Trophoblast cell (in vitro differentiated cells and primary cell): ENCODE measurements around the gene COL11A2.

ENCODE experiments used
- DNase-seq, 2 donors: peaks; one replicate each; pipeline ENCODE4 v3.0.0-alpha.2; 2016
- H2AFZ ChIP-seq: 2 replicates; pipeline ENCODE4 v1.6.1; 2013; ENCODE audit warnings: low read length, moderate library complexity, mild to moderate bottlenecking; ENCODE audit not compliant: insufficient read depth, poor library complexity
- H2AK5ac ChIP-seq: 2 replicates; pipeline ENCODE4 v1.6.1; 2013; ENCODE audit warnings: mild to moderate bottlenecking, low read length
- H2BK120ac ChIP-seq: 2 replicates; pipeline ENCODE4 v1.6.1; 2013; ENCODE audit warnings: low read length, mild to moderate bottlenecking, moderate library complexity; ENCODE audit not compliant: insufficient read depth, poor library complexity
- H2BK12ac ChIP-seq: 2 replicates; pipeline ENCODE4 v1.6.1; 2013; ENCODE audit warnings: mild to moderate bottlenecking, low read length, moderate library complexity
- H2BK5ac ChIP-seq: 2 replicates; pipeline ENCODE4 v1.6.1; 2013; ENCODE audit warnings: low read length, low read depth, moderate library complexity, mild to moderate bottlenecking; ENCODE audit not compliant: poor library complexity
- H3K14ac ChIP-seq: 2 replicates; pipeline ENCODE4 v1.6.1; 2013; ENCODE audit warnings: mild to moderate bottlenecking, low read length
- H3K18ac ChIP-seq: 2 replicates; pipeline ENCODE4 v1.6.1; 2013; ENCODE audit warnings: mild to moderate bottlenecking, low read length
- H3K23ac ChIP-seq: 2 replicates; pipeline ENCODE4 v1.6.1; 2013; ENCODE audit warnings: low read length
- H3K27ac ChIP-seq: 2 replicates; pipeline ENCODE4 v1.5.1; 2013; ENCODE audit warnings: low read depth, mild to moderate bottlenecking, inconsistent platforms, low read length, moderate library complexity
- H3K27me3 ChIP-seq: 2 replicates; pipeline ENCODE4 v1.6.1; 2013; ENCODE audit warnings: inconsistent platforms, mild to moderate bottlenecking, low read length, moderate library complexity; ENCODE audit not compliant: insufficient read depth
- H3K36me3 ChIP-seq, 2 experiments: 1 replicate in 1 of 2; 2 replicates in 1 of 2; pipeline ENCODE4 v1.6.1; 2013; ENCODE audit warnings: low read length in 2 of 2, mild to moderate bottlenecking in 2 of 2, moderate library complexity in 1 of 2; ENCODE audit not compliant: insufficient read depth in 2 of 2, control insufficient read depth in 1 of 2
- H3K4ac ChIP-seq: 2 replicates; pipeline ENCODE4 v1.6.1; 2013; ENCODE audit warnings: low read depth, mild to moderate bottlenecking, low read length, moderate library complexity
- H3K4me1 ChIP-seq, 2 experiments: 1 replicate in 1 of 2; 2 replicates in 1 of 2; pipeline ENCODE4 v1.6.1; 2013; ENCODE audit warnings: low read length in 2 of 2, mild to moderate bottlenecking in 2 of 2, moderate library complexity in 1 of 2; ENCODE audit not compliant: insufficient read depth in 2 of 2, control insufficient read depth in 1 of 2
- H3K4me2 ChIP-seq: 2 replicates; pipeline ENCODE4 v1.6.1; 2013; ENCODE audit warnings: inconsistent platforms, mild to moderate bottlenecking, low read length, moderate library complexity
- H3K4me3 ChIP-seq: 2 replicates; pipeline ENCODE4 v1.5.1; 2013; ENCODE audit warnings: mild to moderate bottlenecking, low read depth, low read length, inconsistent platforms
- H3K79me1 ChIP-seq: one replicate; pipeline ENCODE4 v1.6.1; 2013; ENCODE audit warnings: low read length
- H3K79me2 ChIP-seq: 2 replicates; pipeline ENCODE4 v1.6.1; 2013; ENCODE audit warnings: low read length, mild to moderate bottlenecking; ENCODE audit not compliant: control insufficient read depth, insufficient read depth, poor library complexity
- H3K9ac ChIP-seq: 2 replicates; pipeline ENCODE4 v1.6.1; 2013; ENCODE audit warnings: mild to moderate bottlenecking, low read length
- H3K9me3 ChIP-seq: 2 replicates; pipeline ENCODE4 v1.6.1; 2013; ENCODE audit warnings: low read depth, mild to moderate bottlenecking, control low read depth, inconsistent platforms, low read length; ENCODE audit not compliant: insufficient read depth
- H4K12ac ChIP-seq: 2 replicates; pipeline ENCODE4 v1.6.1; 2013; ENCODE audit warnings: low read depth, mild to moderate bottlenecking, low read length, moderate library complexity
- H4K8ac ChIP-seq: 2 replicates; pipeline ENCODE4 v1.6.1; 2013; ENCODE audit warnings: low read depth, mild to moderate bottlenecking, low read length, moderate library complexity
- H4K91ac ChIP-seq: one replicate; pipeline ENCODE4 v1.6.1; 2013; ENCODE audit warnings: low read depth, mild to moderate bottlenecking, low read length, moderate library complexity
- WGBS: extraction: QIAGEN DNeasy Blood & Tissue Kit; methylation state at CpG from one replicate; pipeline ENCODE4 v1.1.7; 2013; ENCODE audit warnings: missing lambda C conversion rate; ENCODE audit not compliant: insufficient read length, insufficient coverage; ENCODE audit errors: extremely low coverage; 5-methylcytosine and 5-hydroxymethylcytosine counted together

COL11A2 gene

GRCh38 chr6:33126101-33126714, 66.1 kb downstream of the COL11A2 start:
- no CpG with 5 or more reads among the region's 5 CpGs for WGBS

GRCh38 chr6:33124947-33125346, 67.3 kb downstream of the COL11A2 start:
- H3K9me3 ChIP-seq = peaks cover 5% of the 10 kb centered on the region
- H3K27me3 ChIP-seq = no peaks in the 10 kb centered on the region
- H3K9ac ChIP-seq = no peak overlapping the region
- no CpG with 5 or more reads among the region's 4 CpGs for WGBS
- no peaks in the 10 kb centered on the region for H3K36me3 ChIP-seq
- no peak overlapping the region for H2BK120ac ChIP-seq
- H3K4ac ChIP-seq = no peak overlapping the region
- no peaks in the 10 kb centered on the region for H3K79me1 ChIP-seq
- no peak for DNase-seq
- no peak overlapping the region for H3K27ac ChIP-seq
- no peak overlapping the region for H4K91ac ChIP-seq
- H2AK5ac ChIP-seq = no peak overlapping the region
- no peak overlapping the region for H3K23ac ChIP-seq
- H2BK5ac ChIP-seq = no peak overlapping the region
- no peak overlapping the region for H3K18ac ChIP-seq
- H3K4me2 ChIP-seq = no peak overlapping the region
- H3K4me3 ChIP-seq = no peak overlapping the region
- no peak overlapping the region for H2AFZ ChIP-seq
- H2BK12ac ChIP-seq = no peak overlapping the region
- no peaks in the 10 kb centered on the region for H3K4me1 ChIP-seq
- H4K8ac ChIP-seq = no peak overlapping the region
- no peak overlapping the region for H3K14ac ChIP-seq
- H3K79me2 ChIP-seq = no peaks in the 10 kb centered on the region
- H4K12ac ChIP-seq = no peak overlapping the region

More at GRCh38 chr6:33126101-33126714, 66.1 kb downstream of the COL11A2 start:
- Histone ChIP-seq H2BK5ac (no peak overlapping the region), H2BK12ac (no peak overlapping the region), H3K9ac (no peak overlapping the region), H3K18ac (no peak overlapping the region), H3K27me3 (no peaks in the 10 kb centered on the region), H3K4me1 (no peaks in the 10 kb centered on the region), H4K8ac (no peak overlapping the region), H2AK5ac (no peak overlapping the region), H3K4me2 (no peak overlapping the region), H3K9me3 (peaks cover 5% of the 10 kb centered on the region), H3K79me2 (no peaks in the 10 kb centered on the region), H2AFZ (no peak overlapping the region), H3K4me3 (no peak overlapping the region), H3K23ac (no peak overlapping the region), H4K12ac (no peak overlapping the region), H3K4ac (no peak overlapping the region), H3K36me3 (no peaks in the 10 kb centered on the region), H4K91ac (no peak overlapping the region), H3K27ac (no peak overlapping the region), H2BK120ac (no peak overlapping the region), H3K79me1 (no peaks in the 10 kb centered on the region), H3K14ac (no peak overlapping the region)
- peak; percentile 17 to 40 for DNase-seq

GRCh38 chr6:33124525-33124901, 67.8 kb downstream of the COL11A2 start:
- WGBS = no CpG with 5 or more reads among the region's 4 CpGs
- Histone ChIP-seq H2BK12ac (no peak overlapping the region), H4K8ac (no peak overlapping the region), H2AFZ (no peak overlapping the region), H2BK5ac (no peak overlapping the region), H3K14ac (no peak overlapping the region), H3K36me3 (no peaks in the 10 kb centered on the region), H2BK120ac (no peak overlapping the region), H3K4me1 (no peaks in the 10 kb centered on the region), H3K18ac (no peak overlapping the region), H4K91ac (no peak overlapping the region), H3K4me2 (no peak overlapping the region), H3K9me3 (peaks cover 5% of the 10 kb centered on the region), H4K12ac (no peak overlapping the region), H3K27me3 (no peaks in the 10 kb centered on the region), H3K4ac (no peak overlapping the region), H3K4me3 (no peak overlapping the region), H3K79me2 (no peaks in the 10 kb centered on the region), H3K27ac (no peak overlapping the region), H3K79me1 (no peaks in the 10 kb centered on the region), H3K23ac (no peak overlapping the region), H3K9ac (no peak overlapping the region), H2AK5ac (no peak overlapping the region)
- DNase-seq = no peak

GRCh38 chr6:33123732-33124524, 68.3 kb downstream of the COL11A2 start:
- no peak overlapping the region for H3K23ac ChIP-seq
- no peak overlapping the region for H3K9ac ChIP-seq
- H2BK12ac ChIP-seq = no peak overlapping the region
- no peak overlapping the region for H3K27ac ChIP-seq
- no peak overlapping the region for H3K4ac ChIP-seq
- H3K9me3 ChIP-seq = peaks cover 5% of the 10 kb centered on the region
- H2AFZ ChIP-seq = no peak overlapping the region
- no CpG with 5 or more reads among the region's 20 CpGs for WGBS
- H4K91ac ChIP-seq = no peak overlapping the region
- H4K8ac ChIP-seq = no peak overlapping the region
- no peak overlapping the region for H2BK5ac ChIP-seq
- H2BK120ac ChIP-seq = no peak overlapping the region
- no peaks in the 10 kb centered on the region for H3K36me3 ChIP-seq
- no peak overlapping the region for H2AK5ac ChIP-seq
- H4K12ac ChIP-seq = no peak overlapping the region
- DNase-seq = peak; percentile 29 to 78
- H3K4me3 ChIP-seq = no peak overlapping the region
- H3K79me1 ChIP-seq = no peaks in the 10 kb centered on the region
- no peak overlapping the region for H3K4me2 ChIP-seq
- H3K79me2 ChIP-seq = no peaks in the 10 kb centered on the region
- H3K14ac ChIP-seq = no peak overlapping the region
- no peaks in the 10 kb centered on the region for H3K27me3 ChIP-seq
- H3K4me1 ChIP-seq = no peaks in the 10 kb centered on the region
- H3K18ac ChIP-seq = no peak overlapping the region
